ENCODE data around the gene SNX33.

The SNX33 gene

GRCh38 chr15:75641603-75642002, 6.1 kb upstream of the SNX33 start:
- no peak for DNase-seq (ENCODE audit: low read depth in 3 of 3)

DNA sequence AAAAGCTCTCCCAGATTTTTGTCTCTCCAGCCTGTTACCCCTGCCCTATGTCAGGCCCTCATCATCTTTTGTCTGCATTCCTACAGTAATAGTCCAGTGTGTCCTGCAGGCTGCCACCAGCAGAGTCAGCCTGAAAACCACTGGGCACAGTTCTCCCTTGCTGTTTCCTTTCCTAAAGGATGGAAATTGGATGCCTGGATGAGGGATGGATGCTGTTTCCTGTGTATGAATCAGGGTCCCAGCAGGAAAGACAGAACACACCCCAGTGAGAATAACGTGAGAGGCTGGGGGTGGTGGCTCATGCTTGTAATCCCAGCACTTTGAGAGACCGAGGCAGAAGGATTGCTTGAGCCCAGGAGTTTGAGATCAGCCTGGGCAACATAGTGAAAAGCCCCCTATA, 3.3 kb upstream of the SNX33 start:
- no peak for DNase-seq (ENCODE audit: low read depth in 3 of 3)

DNA sequence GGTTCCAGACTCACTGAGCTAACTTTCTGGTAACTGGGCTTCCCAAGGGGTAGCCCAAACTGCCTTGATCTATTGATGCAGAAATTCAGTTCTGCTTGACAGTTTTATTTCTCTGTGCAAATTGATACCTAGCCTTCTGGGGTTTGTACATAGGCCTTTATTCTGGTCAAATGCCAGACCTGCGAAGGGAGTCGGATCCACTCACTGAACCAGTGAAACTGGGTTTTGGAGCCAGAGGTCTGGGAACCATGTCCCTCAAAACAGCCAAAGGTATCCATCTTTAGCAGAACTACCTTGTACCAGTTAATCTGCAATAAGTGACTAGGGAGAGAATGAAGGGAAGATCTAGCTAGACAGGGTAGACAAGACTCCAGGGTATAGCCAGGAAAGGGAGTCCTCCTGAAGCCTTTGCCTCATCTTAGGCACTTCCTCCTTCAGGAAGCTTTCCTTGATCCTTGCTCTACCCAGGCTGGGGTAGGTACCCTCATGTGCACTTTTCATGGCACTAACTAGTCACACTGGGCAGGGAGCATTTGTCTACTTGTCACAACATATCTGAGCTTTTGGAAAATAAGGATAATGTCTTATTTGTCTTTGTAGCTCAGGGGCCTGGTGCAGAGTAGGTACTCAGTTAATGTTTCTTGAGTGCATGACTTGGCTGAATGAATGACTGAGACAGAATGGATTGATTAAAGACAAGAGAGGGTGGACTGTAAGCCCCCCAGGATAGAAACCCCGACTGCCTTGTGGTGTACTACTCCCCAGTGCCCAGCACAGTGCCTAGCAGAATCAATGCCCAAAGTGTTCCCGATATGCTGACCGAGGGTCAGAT, 1.4 kb upstream of the SNX33 start:
- DNase-seq (ENCODE audit: low read depth in 3 of 3) = no peak

DNA sequence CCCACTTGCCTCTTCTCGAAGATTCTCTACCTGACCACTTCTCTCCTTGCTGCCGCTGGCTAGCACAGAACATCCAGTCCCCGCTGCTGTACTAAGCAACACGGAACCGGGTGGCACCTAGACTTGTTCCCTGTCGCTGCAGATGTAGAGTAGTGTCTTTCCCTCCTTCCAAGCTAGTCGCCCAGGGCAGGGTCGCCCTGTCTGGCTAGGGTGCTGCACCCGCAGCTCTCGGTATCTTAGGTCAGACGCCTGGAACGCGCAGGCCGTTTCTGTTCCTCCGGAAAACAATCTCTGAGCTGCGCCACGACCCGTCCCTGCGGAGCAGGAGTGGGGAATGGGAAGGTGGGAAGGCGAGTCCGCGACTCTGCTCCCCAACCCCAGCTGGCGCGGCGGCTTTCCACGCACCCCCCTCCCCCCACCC, 758 bp upstream of the SNX33 start:
- DNase-seq (ENCODE audit: low read depth in 3 of 3) = no peak

DNA sequence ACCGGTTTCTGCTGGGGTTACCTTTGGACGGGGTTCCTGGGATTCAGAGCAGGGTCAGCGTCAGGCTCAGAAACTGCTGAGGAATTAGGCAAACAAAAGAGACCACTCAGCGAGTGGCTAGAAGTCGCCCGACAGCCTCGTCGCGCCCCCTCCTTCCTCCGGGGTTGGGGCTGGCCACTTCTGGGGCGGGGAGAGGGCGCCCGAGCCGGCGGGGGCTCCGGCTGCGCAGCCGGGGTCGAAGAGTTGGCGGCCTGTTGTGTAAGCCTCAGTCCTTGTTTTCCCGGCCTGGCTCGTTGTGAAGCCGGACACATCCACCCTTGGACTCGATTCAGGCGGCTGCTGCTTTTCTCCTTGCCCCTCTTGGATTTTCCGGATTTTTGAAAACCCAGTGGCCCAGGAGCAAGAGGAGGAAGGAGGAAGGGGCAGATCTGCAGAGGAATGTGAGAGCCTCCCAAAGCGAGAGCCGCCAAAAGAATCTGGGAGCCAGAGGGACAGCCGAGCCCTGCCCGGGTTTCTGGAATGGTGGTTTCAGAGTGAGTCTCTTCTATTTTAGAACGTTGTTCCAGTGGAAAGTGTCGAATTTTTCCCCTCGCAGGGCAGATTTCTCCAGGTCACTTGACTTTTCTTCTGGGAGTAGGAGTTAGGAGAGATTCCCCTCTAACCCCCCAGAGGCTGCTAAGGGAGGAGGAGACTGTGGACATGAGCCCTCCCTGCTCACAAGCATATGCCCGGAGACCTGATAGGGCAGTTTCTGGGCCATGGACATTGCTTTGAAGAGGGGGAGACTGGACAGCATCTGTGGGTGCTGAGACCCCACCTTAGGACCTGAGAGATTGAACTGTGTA, 666 bp downstream of the SNX33 start:
- DNase-seq (ENCODE audit: low read depth in 3 of 3) = no peak

DNA sequence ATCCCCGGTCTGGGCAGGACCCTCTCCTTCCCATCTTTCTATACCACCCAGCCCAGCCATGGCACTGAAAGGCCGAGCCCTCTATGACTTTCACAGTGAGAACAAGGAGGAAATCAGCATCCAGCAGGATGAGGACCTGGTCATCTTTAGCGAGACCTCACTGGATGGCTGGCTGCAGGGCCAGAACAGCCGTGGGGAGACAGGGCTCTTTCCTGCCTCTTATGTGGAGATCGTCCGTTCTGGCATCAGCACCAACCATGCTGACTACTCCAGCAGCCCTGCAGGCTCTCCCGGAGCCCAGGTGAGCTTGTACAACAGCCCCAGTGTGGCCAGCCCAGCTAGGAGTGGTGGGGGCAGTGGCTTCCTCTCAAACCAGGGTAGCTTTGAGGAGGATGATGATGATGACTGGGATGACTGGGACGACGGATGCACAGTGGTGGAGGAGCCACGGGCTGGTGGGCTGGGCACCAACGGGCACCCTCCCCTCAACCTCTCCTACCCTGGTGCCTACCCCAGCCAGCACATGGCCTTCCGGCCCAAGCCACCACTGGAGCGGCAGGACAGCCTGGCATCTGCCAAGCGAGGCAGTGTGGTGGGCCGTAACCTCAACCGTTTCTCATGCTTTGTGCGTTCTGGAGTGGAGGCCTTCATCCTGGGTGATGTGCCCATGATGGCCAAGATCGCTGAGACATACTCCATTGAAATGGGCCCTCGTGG, 1.5 kb downstream of the SNX33 start:
- no peak for DNase-seq (ENCODE audit: low read depth in 3 of 3)

- no peak for DNase-seq (ENCODE audit: low read depth in 3 of 3)
These were observed 2.1 kb downstream of the SNX33 start for GRCh38 chr15:75649848-75650247.

GRCh38 chr15:75650908-75651809, 3.4 kb downstream of the SNX33 start:
- no peak for DNase-seq (ENCODE audit: low read depth in 3 of 3)

GRCh38 chr15:75651810-75652543, 4.3 kb downstream of the SNX33 start:
- no peak for DNase-seq (ENCODE audit: low read depth in 3 of 3)

- no peak for DNase-seq (ENCODE audit: low read depth in 3 of 3)
These were observed 5.7 kb downstream of the SNX33 start for GRCh38 chr15:75653347-75653913.

- no peak for DNase-seq (ENCODE audit: low read depth in 3 of 3)
These were observed 6.6 kb downstream of the SNX33 start for GRCh38 chr15:75654201-75654907.

- DNase-seq (ENCODE audit: low read depth in 3 of 3) = no peak
These were observed 8.2 kb downstream of the SNX33 start for GRCh38 chr15:75655931-75656330.

GRCh38 chr15:75656331-75656730, 8.6 kb downstream of the SNX33 start:
- DNase-seq (ENCODE audit: low read depth in 3 of 3) = no peak

GRCh38 chr15:75656813-75657212, 9.1 kb downstream of the SNX33 start:
- no peak for DNase-seq (ENCODE audit: low read depth in 3 of 3)

- no peak for DNase-seq (ENCODE audit: low read depth in 3 of 3)
These were observed 11.5 kb downstream of the SNX33 start for GRCh38 chr15:75659141-75659771.

GRCh38 chr15:75659928-75660645, 12.4 kb downstream of the SNX33 start:
- no peak for DNase-seq (ENCODE audit: low read depth in 3 of 3)

- no peak for DNase-seq (ENCODE audit: low read depth in 3 of 3)
These were observed 13.5 kb downstream of the SNX33 start for GRCh38 chr15:75661100-75661755.

GRCh38 chr15:75661756-75662140, 14.0 kb downstream of the SNX33 start:
- no peak for DNase-seq (ENCODE audit: low read depth in 3 of 3)

Data from stimulated activated CD4-positive, alpha-beta T cell treated with anti-CD3 and anti-CD28 coated beads, TNF-alpha, amount 100 ng/mL, for 24 hours (primary cell).